ENCODE results near the gene SLC39A8.

The SLC39A8 gene

GRCh38 chr4:102219129-102219528 is 126.2 kb downstream of the SLC39A8 start:
- DNase-seq: no peak

DNA sequence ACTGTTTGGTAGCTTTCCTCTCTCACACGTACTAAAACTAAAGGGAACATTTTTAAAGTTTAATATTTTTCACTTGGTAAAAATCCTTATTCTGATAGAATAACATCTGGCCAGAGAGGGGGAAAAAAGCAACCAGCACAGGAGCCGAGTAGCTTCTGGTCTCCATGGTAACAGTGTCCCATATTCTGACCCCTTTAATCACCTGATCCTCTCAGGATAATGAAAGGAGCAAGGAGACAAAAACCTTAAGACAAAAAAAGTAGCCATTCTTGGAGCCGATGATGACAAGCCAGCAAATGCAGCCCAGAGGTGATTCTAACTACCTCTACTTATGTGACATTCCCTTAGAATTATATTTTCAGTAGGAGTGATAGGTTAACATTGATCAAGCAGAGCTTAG is 126.6 kb downstream of the SLC39A8 start:
- DNase-seq: no peak

DNA sequence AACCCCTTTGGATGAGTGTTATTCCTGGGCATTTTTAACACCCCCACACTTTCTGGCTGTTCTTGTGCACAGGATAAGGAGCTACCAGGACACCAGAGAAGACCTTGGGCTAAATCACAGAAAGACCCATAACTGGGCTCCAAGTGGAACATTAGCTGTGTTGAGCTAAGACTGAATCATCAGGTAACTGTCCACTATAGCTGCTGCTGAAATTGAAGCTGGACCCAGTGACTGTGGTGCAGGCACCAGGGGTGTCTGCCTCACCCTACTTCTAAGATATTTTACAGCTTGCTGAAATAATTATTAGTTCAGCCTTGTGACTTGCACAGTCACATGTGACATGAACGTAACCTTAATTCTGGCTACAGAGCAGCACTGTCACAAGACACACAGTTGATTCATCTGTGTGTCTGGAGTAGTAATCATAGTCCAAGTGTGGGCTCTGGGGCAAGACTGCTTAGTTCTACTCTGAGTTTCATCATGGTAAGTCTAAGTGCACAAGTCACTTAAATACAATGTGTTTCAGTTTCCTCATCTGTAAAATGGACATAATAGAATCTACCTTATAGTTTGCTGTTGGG is 127.4 kb downstream of the SLC39A8 start:
- no peak for DNase-seq

DNA sequence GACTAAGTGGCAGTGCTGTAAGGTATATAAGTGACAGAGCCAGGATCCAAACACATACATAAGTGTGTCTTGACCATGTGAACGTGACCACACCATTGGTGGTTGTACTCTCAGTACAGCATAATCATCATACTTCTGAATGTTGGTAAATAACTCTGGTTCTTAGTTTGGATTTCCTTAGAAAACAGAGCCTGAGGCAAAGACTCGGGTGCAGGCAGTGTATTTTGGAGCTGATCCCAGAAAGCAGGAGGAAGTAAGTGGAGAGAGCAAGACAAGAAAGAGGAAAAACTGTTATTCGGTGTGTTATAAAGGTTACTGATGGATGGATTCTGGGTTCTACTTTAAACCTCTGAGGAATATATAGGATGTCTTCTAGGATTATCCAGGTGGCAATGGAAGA is 127.9 kb downstream of the SLC39A8 start:
- DNase-seq: no peak

GRCh38 chr4:102216666-102217065 is 128.6 kb downstream of the SLC39A8 start:
- DNase-seq: no peak

DNA sequence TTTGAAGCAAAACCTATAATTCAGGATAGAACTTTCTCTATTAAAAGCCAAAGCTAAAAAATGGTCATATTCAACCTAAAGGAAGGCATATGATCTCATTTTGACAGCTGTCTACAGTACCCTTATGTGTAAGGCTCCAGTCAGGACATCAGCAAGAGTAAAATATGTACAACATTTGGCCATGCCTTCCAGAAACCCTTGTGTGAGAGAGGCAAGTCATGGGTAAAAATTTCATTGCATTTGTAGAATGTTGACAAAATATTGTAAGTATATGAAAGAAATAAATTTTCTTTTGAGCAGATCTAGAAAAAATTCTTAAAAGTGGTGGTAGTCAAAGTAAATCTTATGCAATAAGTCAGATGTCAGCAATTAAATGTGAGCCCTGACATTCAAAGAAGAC is 132.3 kb downstream of the SLC39A8 start:
- no peak for DNase-seq

Data from CD4-positive, alpha-beta T cell treated with Interleukin-21 for 1 hour (primary cell).